ENCODE data around the gene ARFGEF3.

DNA sequence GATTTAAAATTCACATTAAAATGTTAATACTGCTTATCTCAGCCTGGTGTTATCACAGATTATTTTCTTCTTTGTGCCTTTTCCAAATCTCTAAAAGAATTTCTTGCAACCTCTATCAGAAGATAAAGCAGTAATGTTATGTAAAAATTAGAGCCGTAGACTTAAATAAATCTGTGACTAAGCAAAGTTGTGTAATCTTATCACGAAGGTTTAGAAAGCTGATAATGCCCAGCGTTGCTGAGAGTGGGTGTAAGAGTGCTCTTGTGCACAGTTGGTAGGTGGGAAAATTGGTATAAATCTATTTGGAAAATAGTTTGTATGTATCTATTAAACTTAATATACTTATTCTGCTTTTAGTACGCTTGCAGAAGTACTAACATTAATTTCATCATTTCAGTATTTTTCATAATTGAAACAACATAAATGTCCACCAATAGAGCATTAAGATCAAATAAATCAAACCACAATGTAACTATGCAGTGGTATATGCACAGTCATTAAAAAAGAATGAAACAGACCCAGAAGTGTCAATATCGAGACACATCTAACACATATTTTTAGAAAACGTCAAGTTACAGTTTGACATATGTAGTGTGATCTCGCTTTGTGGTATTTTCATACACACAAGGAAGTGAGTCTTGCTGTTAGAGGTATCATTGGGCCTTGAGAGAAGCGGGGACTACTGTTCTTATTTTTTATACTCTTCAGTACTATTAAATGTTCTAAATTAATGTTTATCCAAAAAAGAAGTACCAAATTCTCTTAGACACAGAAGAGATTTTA, 111.0 kb downstream of the ARFGEF3 start:
- TF ChIP-seq, protein P1, sequence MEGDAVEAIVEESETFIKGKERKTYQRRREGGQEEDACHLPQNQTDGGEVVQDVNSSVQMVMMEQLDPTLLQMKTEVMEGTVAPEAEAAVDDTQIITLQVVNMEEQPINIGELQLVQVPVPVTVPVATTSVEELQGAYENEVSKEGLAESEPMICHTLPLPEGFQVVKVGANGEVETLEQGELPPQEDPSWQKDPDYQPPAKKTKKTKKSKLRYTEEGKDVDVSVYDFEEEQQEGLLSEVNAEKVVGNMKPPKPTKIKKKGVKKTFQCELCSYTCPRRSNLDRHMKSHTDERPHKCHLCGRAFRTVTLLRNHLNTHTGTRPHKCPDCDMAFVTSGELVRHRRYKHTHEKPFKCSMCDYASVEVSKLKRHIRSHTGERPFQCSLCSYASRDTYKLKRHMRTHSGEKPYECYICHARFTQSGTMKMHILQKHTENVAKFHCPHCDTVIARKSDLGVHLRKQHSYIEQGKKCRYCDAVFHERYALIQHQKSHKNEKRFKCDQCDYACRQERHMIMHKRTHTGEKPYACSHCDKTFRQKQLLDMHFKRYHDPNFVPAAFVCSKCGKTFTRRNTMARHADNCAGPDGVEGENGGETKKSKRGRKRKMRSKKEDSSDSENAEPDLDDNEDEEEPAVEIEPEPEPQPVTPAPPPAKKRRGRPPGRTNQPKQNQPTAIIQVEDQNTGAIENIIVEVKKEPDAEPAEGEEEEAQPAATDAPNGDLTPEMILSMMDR (conservative IDR thresholded peaks at IDR 0.05) = no peak
- TF ChIP-seq ZFX (IDR thresholded peaks at IDR 0.05) = no peak

Data from C4-2B (cell line).